Stimulated activated effector memory CD8-positive, alpha-beta T cell treated with anti-CD3 and anti-CD28 coated beads, Interleukin-12 subunit alpha, Interleukin-12 subunit beta, amount 100 ng/mL, for 72 hours (primary cell): Measurements from ENCODE around the gene PGAM5.

ENCODE experiments used
- ATAC-seq: fragments of 150-1000 bp; cut with Tn5 transposase; 2 replicates; pipeline ENCODE4 v1.10.0; 2021
- DNase-seq, 2 donors: peaks; one replicate each; pipeline ENCODE4 v3.0.0; 2021 to 2022; ENCODE audit warnings: low spot score in 2 of 2
- H3K27ac Mint-ChIP-seq: one replicate; pipeline ENCODE4 v1.8.0; 2022; ENCODE audit warnings: mild to moderate bottlenecking, mixed read lengths
- H3K36me3 Mint-ChIP-seq: one replicate; pipeline ENCODE4 v1.8.0; 2022; ENCODE audit warnings: mild to moderate bottlenecking, mixed read lengths
- H3K4me1 Mint-ChIP-seq: one replicate; pipeline ENCODE4 v1.8.0; 2022; ENCODE audit warnings: mixed read lengths
- H3K4me3 Mint-ChIP-seq: one replicate; pipeline ENCODE4 v1.8.0; 2022; ENCODE audit warnings: mild to moderate bottlenecking, mixed read lengths
- H3K9me3 Mint-ChIP-seq: one replicate; pipeline ENCODE4 v1.8.0; 2022; ENCODE audit warnings: mixed read lengths

PGAM5 gene

DNA sequence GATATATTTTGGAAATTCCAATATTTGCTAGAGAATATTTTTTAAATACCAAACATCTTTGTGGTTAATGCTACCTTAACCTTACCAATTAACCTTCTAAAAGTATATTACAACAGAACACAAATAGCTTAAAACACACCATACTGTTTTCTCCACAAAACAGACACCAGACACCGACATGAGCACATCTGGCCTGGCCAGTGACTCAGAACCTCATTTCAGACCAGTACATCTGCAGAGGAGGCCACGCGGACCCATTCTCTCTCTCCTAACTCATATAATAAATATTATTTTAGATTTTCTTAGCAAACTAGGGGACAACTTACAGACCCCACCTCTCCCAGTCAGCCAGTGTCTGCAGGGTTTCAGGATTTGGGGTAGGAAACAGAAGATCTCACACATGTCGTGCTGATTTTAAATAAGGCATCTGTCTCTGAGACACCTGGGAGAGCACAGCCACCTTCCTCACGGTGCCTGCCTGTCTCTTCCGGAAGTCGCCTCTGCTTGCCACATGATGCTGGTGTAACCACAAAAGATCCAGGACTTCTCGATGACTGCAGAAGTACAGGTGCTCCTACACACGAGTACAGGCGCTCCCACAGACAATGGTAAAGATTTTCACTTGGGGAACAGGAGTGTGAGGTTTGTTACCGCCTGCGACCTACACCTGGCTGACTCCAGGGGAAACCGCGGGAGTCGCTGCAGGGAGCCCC, 60.6 kb downstream of the PGAM5 start:
- ATAC-seq, result peak; percentile 59
- Mint-ChIP-seq H3K27ac (peak overlapping the region; percentile 64), H3K4me1 (peaks cover 24% of the 10 kb centered on the region), H3K36me3 (peaks cover 81% of the 10 kb centered on the region), H3K9me3 (no peaks in the 10 kb centered on the region), H3K4me3 (no peak overlapping the region)
- DNase-seq, result no peak
